Peyer's patch (tissue), 4 donors: ENCODE data around the gene HRH2.

ENCODE experiments used
- CTCF ChIP-seq, 6 experiments: fragments of 450-650 bp in 4 of 6; fragments of 200-600 bp in 2 of 6; sonication (generic) in 1 of 6; IDR thresholded peaks; one replicate each; pipeline ENCODE4 v1.5.1; 2017 to 2019; ENCODE audit warnings: antibody characterized with exemption in 6 of 6, mild to moderate bottlenecking in 3 of 6, moderate library complexity in 1 of 6
- POLR2A ChIP-seq, 2 donors: fragments of 450-650 bp; IDR thresholded peaks; one replicate each; pipeline ENCODE4 v1.5.1; 2017; ENCODE audit warnings: antibody characterized with exemption in 2 of 2, mild to moderate bottlenecking in 2 of 2, moderate library complexity in 2 of 2

GRCh38 chr5:175670372-175670771 is 12.5 kb downstream of the HRH2 start:
- TF ChIP-seq CTCF (IDR thresholded peaks at IDR 0.05): no peak
- no peak for TF ChIP-seq POLR2A (IDR thresholded peaks at IDR 0.05)
